HL-60 (cell line): ENCODE results near the gene DHFR2.

Experiments used
- CTCF ChIP-seq: IDR thresholded peaks from one replicate; pipeline ENCODE4 v1.5.1; 2011; ENCODE audit warnings: low read length, control low read depth, inconsistent platforms; ENCODE audit not compliant: insufficient read depth
- POLR2AphosphoS5 ChIP-seq: IDR thresholded peaks from 2 replicates; pipeline ENCODE4 v1.6.1; 2012; ENCODE audit warnings: low read depth

GRCh38 chr3:94024385-94024784 is 38.3 kb downstream of the DHFR2 start:
- TF ChIP-seq CTCF (no peak), POLR2AphosphoS5 (no peak)
